ENCODE results near the gene TUBA4B.
"Not testable (repeated sequence)": the region's sequence is repeated elsewhere in the genome, so short reads cannot be mapped to it uniquely, and the experiment has no call there.

TUBA4B gene

GRCh38 chr2:219248845-219249202, 4.2 kb upstream of the TUBA4B start:
- DNase-seq (ENCODE audit: low read depth): no peak

GRCh38 chr2:219249203-219249980, 3.7 kb upstream of the TUBA4B start:
- peak; percentile 84 for DNase-seq (ENCODE audit: low read depth)

GRCh38 chr2:219250049-219250781, 2.8 kb upstream of the TUBA4B start:
- peak; percentile 24 for DNase-seq (ENCODE audit: low read depth)

- no peak for DNase-seq (ENCODE audit: low read depth)
These were observed 1.4 kb upstream of the TUBA4B start for GRCh38 chr2:219251656-219252055.

- DNase-seq (ENCODE audit: low read depth): no peak
These were observed 959 bp upstream of the TUBA4B start for GRCh38 chr2:219252084-219252483.

- DNase-seq (ENCODE audit: low read depth): no peak
These were observed 508 bp upstream of the TUBA4B start for GRCh38 chr2:219252570-219252899.

- DNase-seq (ENCODE audit: low read depth): peak; percentile 28
These were observed 928 bp downstream of the TUBA4B start, which contains the start of gene TUBA4A for GRCh38 chr2:219253753-219254589. TSS of gene TUBA4A (minus strand) at chr2:219253918. CDS start at chr2:219253858, 60 bp downstream.

GRCh38 chr2:219254590-219255201, 1.7 kb downstream of the TUBA4B start:
- DNase-seq (ENCODE audit: low read depth): peak; percentile 55

GRCh38 chr2:219258942-219259341, 5.9 kb downstream of the TUBA4B start:
- not testable (repeated sequence) for DNase-seq (ENCODE audit: low read depth)

GRCh38 chr2:219261024-219261855, 8.2 kb downstream of the TUBA4B start:
- no peak for DNase-seq (ENCODE audit: low read depth)

GRCh38 chr2:219266232-219266631, 13.2 kb downstream of the TUBA4B start:
- DNase-seq (ENCODE audit: low read depth): no peak

- DNase-seq (ENCODE audit: low read depth): no peak
These were observed 13.8 kb downstream of the TUBA4B start for GRCh38 chr2:219266886-219267285.

GRCh38 chr2:219268294-219268693, 15.3 kb downstream of the TUBA4B start:
- DNase-seq (ENCODE audit: low read depth): no peak

- no peak for DNase-seq (ENCODE audit: low read depth)
These were observed 16.5 kb downstream of the TUBA4B start for GRCh38 chr2:219269362-219270054.

- DNase-seq (ENCODE audit: low read depth): no peak
These were observed 17.0 kb downstream of the TUBA4B start for GRCh38 chr2:219270055-219270372.

GRCh38 chr2:219271021-219271420, 18.0 kb downstream of the TUBA4B start:
- DNase-seq (ENCODE audit: low read depth): no peak

- peak; percentile 27 for DNase-seq (ENCODE audit: low read depth)
These were observed 19.3 kb downstream of the TUBA4B start for GRCh38 chr2:219272356-219272755.

GRCh38 chr2:219272995-219273394, 20.0 kb downstream of the TUBA4B start:
- DNase-seq (ENCODE audit: low read depth): peak; percentile 71

GRCh38 chr2:219273937-219274336, 20.9 kb downstream of the TUBA4B start:
- DNase-seq (ENCODE audit: low read depth): no peak

- DNase-seq (ENCODE audit: low read depth): peak; percentile 65
These were observed 21.4 kb downstream of the TUBA4B start for GRCh38 chr2:219274361-219274921.
